DMS 273 (cell line): Measurements from ENCODE around the gene SGCA.

ENCODE experiments used
- DNase-seq: peaks from one replicate; lab custom pipeline; 2025; ENCODE audit not compliant: unreplicated experiment; lab: John Stamatoyannopoulos, UW

Gene SGCA

DNA sequence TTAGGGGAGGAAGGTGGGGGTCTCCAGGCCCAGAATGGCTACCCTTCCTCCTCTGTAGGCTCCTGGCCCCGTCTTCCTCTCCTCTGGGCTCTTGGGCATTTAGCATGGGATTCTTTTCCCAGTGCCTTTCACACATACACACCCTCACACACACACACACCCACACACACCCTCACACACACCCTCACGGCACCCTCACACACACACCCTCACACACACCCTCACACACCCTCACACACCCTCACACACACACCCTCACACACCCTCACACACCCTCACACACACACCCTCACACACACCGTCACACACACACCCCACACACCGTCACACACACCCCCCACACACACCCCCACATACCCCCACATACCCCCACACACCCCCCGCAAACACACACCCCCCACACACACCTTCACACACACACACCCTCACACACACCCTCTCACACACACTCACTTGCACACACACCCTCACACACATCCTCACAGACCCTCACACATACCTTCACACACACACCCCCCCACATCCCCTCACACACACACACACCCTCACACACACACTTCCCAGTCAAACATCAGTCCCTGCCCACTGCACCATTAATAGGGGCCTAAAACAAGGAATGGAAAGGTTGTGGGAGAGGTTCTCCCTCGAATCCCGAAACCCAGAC is 845 bp downstream of the SGCA start:
- DNase-seq = no peak

DNA sequence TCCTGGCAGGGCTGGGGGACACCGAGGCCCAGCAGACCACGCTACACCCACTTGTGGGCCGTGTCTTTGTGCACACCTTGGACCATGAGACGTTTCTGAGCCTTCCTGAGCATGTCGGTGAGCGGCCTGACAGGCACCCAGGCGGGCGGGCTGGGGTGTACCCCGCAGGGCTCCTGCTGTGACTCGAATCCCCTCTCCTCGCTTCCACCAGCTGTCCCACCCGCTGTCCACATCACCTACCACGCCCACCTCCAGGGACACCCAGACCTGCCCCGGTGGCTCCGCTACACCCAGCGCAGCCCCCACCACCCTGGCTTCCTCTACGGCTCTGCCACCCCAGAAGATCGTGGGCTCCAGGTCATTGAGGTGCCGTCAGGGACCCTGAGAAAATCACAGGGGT is 1.6 kb downstream of the SGCA start:
- DNase-seq = no peak

- DNase-seq = no peak
Observed at GRCh38 chr17:50168319-50168718, 2.5 kb downstream of the SGCA start.

- peak; percentile 81 for DNase-seq
Observed at GRCh38 chr17:50169121-50169764, 3.4 kb downstream of the SGCA start.

DNA sequence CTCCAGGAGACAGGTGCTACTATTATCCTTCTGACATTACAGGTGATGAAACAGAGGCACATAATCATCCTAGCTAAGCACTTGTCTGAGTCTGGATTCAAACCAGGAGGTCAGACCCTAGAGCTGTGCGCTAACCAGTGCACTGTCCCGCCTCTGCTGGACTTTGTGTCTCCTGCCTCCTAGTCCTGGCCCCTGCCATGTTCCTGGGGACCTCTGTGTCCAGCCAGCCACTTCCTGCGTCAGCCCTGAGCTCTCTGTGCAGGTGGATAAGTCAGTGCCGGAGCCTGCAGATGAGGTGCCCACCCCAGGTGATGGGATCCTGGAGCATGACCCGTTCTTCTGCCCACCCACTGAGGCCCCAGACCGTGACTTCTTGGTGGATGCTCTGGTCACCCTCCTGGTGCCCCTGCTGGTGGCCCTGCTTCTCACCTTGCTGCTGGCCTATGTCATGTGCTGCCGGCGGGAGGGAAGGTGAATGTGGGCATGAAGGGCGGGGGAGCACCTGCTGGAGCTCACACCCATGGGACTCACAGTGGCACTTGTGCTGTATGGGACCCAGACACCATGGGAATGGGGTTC is 4.2 kb downstream of the SGCA start:
- no peak for DNase-seq

DNA sequence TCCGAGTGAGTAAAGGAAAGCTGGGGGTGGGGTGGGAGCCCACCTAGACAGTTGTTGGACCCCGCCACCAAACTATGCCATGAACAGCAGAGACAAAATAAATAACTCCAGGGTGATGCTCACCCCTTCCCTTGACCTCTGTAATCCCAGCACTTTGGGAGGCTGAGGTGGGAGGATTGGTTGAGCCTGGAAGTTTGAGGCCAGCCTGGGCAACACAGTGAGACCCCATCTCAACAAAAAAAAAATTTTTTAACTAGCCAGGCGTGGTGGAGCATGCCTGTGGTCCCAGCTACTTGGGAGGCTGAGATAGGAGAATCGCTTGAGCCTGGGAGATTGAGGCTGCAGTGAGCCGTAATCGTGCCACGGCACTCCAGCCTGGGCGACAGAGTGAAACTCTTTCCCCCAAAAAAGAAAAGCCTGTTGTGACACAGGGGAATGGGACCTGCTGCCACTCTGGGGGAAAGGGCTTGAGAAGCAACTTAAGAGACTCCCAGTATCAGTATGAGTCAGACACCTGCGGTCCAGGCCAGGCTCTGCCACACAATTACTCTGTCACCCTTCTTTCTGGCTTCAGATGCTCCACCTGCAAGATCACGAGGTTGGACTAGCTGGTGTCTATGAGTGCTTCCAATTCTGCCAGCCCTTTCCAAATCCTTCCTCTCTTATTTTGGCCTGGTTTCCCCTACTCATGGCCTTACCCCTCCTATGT is 5.0 kb downstream of the SGCA start:
- DNase-seq = no peak

- DNase-seq = no peak
Observed at GRCh38 chr17:50171371-50172071, 5.7 kb downstream of the SGCA start.

GRCh38 chr17:50172130-50172529 is 6.3 kb downstream of the SGCA start:
- DNase-seq = peak; percentile 48

- DNase-seq = no peak
Observed at GRCh38 chr17:50172936-50173334, 7.1 kb downstream of the SGCA start.

DNA sequence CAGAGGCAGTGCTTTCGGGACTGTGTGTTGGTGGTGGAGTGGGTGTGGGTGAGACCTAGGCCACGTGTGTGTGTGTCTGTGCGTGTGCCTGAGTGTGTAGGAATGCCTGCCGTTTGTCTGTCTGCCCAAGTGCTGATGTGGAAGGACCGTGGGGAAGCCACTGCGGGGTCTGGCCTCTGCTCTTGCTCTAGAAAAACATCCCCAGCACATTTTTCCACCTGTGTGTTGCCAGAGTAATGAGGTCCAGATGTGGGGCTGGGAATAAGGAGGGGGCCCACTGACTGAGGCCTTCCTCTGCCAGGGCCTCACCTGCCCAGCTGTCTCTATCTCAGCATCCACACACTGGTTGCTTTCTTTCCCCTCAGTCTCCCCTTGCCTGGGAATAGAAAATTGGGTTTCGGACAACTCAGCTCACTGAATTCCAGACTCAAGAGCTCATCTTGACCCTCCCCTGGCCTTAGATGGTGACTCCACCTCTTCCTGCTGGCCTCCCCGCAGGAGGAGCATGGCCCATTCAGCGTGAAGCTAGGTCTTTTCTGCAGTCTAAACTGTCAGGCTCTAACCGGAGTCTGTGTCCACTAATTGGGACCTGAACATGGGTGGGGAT is 7.6 kb downstream of the SGCA start:
- no peak for DNase-seq

DNA sequence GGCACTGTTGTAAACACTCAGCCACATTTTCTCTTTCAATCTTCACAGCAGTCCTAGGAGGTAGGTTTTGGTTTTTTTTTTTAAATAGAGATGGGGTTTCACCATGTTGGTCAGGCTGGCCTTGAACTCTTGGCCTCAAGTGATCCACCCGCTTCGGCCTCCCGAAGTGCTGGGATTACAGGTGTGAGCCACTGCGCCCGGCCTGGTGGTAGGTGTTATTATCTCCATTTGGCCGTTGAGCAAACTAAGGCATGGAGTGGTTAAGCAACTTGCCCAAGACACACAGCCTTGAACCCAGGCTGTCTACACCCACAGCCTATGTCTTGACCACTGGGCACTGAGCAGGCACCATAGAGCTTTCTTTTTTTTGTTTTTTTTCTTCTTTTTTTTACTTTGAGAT is 8.6 kb downstream of the SGCA start:
- no peak for DNase-seq

- peak; percentile 81 for DNase-seq
Observed at GRCh38 chr17:50175035-50175807, 9.4 kb downstream of the SGCA start.

DNA sequence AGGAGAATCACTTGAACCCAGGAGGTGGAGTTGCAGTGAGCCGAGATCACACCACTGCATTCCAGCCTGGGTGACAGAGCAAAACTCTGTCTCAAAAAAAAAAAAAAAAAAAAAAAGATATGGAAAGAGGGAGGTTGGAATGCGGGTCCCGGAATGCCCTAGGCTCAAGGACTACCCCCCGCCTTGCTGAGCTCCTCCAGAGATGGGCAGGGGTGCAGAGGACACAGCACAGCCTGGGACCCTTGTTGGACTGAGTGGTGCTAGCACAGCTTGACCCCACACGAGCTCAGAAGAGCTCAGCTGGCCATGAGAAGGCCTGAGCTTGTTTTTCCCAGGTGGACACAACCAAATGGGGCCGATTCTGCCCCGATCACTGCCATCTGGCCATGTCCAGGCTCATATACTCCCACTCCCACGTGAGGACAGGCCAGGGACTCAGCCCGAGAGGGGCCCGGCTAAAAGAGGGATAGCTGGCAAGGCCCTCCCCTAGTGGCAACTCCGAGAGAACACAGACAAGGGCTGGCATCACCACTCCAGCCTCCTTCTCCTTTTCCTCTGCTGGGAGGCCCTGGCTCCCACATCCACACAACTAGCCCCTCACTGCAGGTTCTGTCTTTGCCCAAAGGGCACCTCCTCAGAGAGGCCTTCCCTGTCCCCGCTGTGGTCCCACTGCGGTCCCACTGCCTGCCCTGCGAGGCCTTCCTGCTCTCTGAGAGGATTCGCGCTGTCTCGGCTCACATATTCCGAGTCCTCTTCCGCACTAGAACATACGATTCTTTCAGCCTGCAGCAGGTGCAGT is 11.0 kb downstream of the SGCA start:
- peak; percentile 38 for DNase-seq

DNA sequence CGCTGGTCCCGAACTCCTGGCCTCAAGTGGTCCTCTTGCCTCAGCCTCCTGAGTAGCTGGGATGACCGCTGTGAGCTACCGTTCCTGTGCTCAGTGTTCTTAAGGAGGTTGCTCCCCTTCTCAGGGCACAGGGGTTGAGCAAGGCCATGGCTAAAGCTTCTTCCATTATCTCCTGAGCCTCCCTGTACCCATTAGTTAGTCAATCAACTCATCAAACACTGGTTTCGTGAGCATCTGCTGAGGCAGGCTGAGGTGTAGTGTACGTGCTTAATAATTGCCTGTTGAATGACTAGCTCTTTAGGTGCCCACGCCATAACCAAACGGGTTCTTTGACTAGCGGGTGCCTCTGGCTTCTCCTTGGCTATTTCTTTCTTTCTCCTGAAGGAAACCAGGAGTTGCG is 11.7 kb downstream of the SGCA start:
- DNase-seq = no peak

- peak; percentile 96 for DNase-seq
Observed at GRCh38 chr17:50177983-50178834, 12.4 kb downstream of the SGCA start.

GRCh38 chr17:50180111-50180510 is 14.3 kb downstream of the SGCA start:
- DNase-seq = no peak

DNA sequence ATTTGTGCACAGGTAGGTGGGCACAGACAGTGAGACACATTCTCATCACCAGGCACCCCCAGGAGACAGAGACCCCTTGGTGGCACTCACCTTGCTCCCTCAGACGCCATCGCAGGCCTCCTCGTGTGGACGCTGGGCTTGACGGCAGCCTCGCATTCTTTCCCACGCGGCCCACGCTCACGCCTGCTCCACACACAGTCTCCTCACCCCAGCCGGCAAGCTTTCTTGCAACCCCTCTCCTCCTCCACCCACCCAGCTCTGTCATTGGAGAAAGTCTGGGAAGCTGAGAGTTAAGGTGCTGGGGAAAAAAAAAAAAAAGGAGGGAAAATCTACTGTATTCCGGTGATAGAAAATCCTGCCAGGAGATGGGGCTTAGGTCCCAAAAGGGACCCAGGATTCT is 14.8 kb downstream of the SGCA start:
- DNase-seq = no peak

- DNase-seq = no peak
Observed at GRCh38 chr17:50181144-50181543, 15.3 kb downstream of the SGCA start.
